RPMI7951 (cell line): Measurements from ENCODE around the gene FAM170B. TPM values are rescaled to one million over a fixed set of nuclear protein-coding genes. Genes with fewer than 3 reads are reported as not detected.

Experiments used
- DNase-seq: peaks from one replicate; pipeline ENCODE4 v3.0.0-alpha.2; 2012; ENCODE audit warnings: low read depth
- total RNA-seq: library from RNA; depleted of rRNA; stranded (reverse); fragments of >200 nt; shearing (Covaris generic); gene quantifications from 2 replicates; pipeline ENCODE4 v1.2.3, GENCODE V29; 2014

The FAM170B gene
- total RNA-seq, 1 experiment from 2014 or later, result not detected

GRCh38 chr10:49106451-49106850, 27.4 kb downstream of the FAM170B start:
- no peak for DNase-seq

GRCh38 chr10:49105076-49105475, 28.7 kb downstream of the FAM170B start:
- DNase-seq, result no peak

GRCh38 chr10:49104323-49104722, 29.5 kb downstream of the FAM170B start:
- no peak for DNase-seq

GRCh38 chr10:49103761-49104160, 30.1 kb downstream of the FAM170B start:
- no peak for DNase-seq

GRCh38 chr10:49099046-49099445, 34.8 kb downstream of the FAM170B start:
- DNase-seq, result no peak

- no peak for DNase-seq
These were observed 36.9 kb downstream of the FAM170B start for GRCh38 chr10:49096890-49097445.

- DNase-seq, result no peak
These were observed 39.2 kb downstream of the FAM170B start for GRCh38 chr10:49094646-49095045.

- no peak for DNase-seq
These were observed 39.9 kb downstream of the FAM170B start for GRCh38 chr10:49093922-49094321.

- DNase-seq, result no peak
These were observed 41.3 kb downstream of the FAM170B start for GRCh38 chr10:49092477-49092876.

GRCh38 chr10:49091450-49092210, 42.2 kb downstream of the FAM170B start:
- no peak for DNase-seq

GRCh38 chr10:49090696-49091380, 43.0 kb downstream of the FAM170B start:
- no peak for DNase-seq

GRCh38 chr10:49090189-49090575, 43.6 kb downstream of the FAM170B start:
- DNase-seq, result no peak

- no peak for DNase-seq
These were observed 44.1 kb downstream of the FAM170B start for GRCh38 chr10:49089557-49090188.

- no peak for DNase-seq
These were observed 44.7 kb downstream of the FAM170B start for GRCh38 chr10:49089152-49089551.

GRCh38 chr10:49086889-49087288, 46.9 kb downstream of the FAM170B start:
- DNase-seq, result no peak

- no peak for DNase-seq
These were observed 50.6 kb downstream of the FAM170B start for GRCh38 chr10:49083261-49083660.

GRCh38 chr10:49082766-49083165, 51.1 kb downstream of the FAM170B start:
- no peak for DNase-seq

GRCh38 chr10:49081547-49082275, 52.1 kb downstream of the FAM170B start:
- DNase-seq, result peak; percentile 17
